GM18870 (cell line): ENCODE measurements around the gene KIAA0040.
"Not testable (repeated sequence)": the region's sequence is repeated elsewhere in the genome, so short reads cannot be mapped to it uniquely, and the experiment has no call there.

Source experiments
- ATAC-seq: cut with Tn5 transposase; IDR thresholded peaks from one replicate; pipeline ENCODE4 v1.9.1; 2021; ENCODE audit warnings: moderate library complexity; ENCODE audit not compliant: unreplicated experiment

KIAA0040 gene

GRCh38 chr1:175108331-175108820, 84.2 kb downstream of the KIAA0040 start:
- not testable (repeated sequence) for ATAC-seq
